NT2/D1 (cell line): Measurements from ENCODE around the gene ORC6.

Experiments
- SUZ12 ChIP-seq: IDR thresholded peaks from 2 replicates; pipeline ENCODE4 v1.6.1; 2011; ENCODE audit not compliant: insufficient read length, insufficient read depth; ENCODE audit errors: extremely low read depth
- YY1 ChIP-seq: IDR thresholded peaks from 2 replicates; pipeline ENCODE4 v1.6.1; 2011; ENCODE audit not compliant: insufficient read length, insufficient read depth
- ZNF274 ChIP-seq: IDR thresholded peaks from 2 replicates; pipeline ENCODE4 v1.6.1; 2011; ENCODE audit warnings: mild to moderate bottlenecking, low read depth, low read length

- TF ChIP-seq YY1 (no peak), SUZ12 (no peak), ZNF274 (no peak)
These were observed 1.3 kb upstream of the ORC6 start for GRCh38 chr16:46688101-46688653.
